Measurements from ENCODE around the gene LRRC18. TPM values are rescaled to one million over a fixed set of nuclear protein-coding genes. Genes with fewer than 3 reads are reported as not detected.

The LRRC18 gene
- total RNA-seq, 1 experiment from 2014 or later = not detected

DNA sequence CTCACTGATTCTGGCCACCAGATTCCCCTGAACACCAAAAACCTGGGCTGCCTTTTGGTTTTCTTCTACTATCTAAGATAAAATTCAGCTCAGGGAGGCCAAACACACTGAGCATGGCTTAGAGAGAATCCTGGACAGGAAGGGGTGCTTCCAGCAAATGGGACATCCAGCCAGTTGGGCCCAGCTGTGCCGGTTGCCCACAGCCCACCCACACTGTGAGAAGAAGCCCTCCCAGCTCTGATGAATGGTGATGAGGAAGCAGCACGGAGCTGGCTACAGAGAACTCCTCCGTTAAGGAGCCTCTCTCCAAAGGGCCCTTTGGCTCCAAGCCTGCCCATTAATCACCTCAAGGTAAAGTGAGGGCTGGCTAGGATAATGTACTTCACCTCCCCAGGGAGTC, 15.9 kb downstream of the LRRC18 start:
- H3K36me3 ChIP-seq (ENCODE audit: control insufficient read depth in 1 of 2, insufficient read depth in 2 of 2, low read length in 2 of 2) = no peaks in the 10 kb centered on the region
- H4K20me1 ChIP-seq (ENCODE audit: insufficient read depth) = no peaks in the 10 kb centered on the region
- H3K9ac ChIP-seq (ENCODE audit: low read length) = no peak overlapping the region
- ATAC-seq = no peak
- H3K4me2 ChIP-seq (ENCODE audit: low read length) = no peak overlapping the region
- H3K4me3 ChIP-seq (replicated peaks in 1 of 2; ENCODE audit: low read depth in 1 of 2, low read length in 2 of 2) = no peak overlapping the region
- no peaks in the 10 kb centered on the region for H3K79me2 ChIP-seq (ENCODE audit: insufficient read depth, low read length)
- no peak for TF ChIP-seq SP1 (IDR thresholded peaks at IDR 0.05; ENCODE audit: low read depth)
- no peak for TF ChIP-seq FOSL1 (IDR thresholded peaks at IDR 0.05; ENCODE audit: low read depth)
- no peak for TF ChIP-seq EZH2 (IDR thresholded peaks at IDR 0.05)
- TF ChIP-seq, protein P1, sequence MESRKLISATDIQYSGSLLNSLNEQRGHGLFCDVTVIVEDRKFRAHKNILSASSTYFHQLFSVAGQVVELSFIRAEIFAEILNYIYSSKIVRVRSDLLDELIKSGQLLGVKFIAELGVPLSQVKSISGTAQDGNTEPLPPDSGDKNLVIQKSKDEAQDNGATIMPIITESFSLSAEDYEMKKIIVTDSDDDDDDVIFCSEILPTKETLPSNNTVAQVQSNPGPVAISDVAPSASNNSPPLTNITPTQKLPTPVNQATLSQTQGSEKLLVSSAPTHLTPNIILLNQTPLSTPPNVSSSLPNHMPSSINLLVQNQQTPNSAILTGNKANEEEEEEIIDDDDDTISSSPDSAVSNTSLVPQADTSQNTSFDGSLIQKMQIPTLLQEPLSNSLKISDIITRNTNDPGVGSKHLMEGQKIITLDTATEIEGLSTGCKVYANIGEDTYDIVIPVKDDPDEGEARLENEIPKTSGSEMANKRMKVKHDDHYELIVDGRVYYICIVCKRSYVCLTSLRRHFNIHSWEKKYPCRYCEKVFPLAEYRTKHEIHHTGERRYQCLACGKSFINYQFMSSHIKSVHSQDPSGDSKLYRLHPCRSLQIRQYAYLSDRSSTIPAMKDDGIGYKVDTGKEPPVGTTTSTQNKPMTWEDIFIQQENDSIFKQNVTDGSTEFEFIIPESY (IDR thresholded peaks at IDR 0.05; ENCODE audit: extremely low read depth, insufficient replicate concordance, low read length) = no peak
- no peak for TF ChIP-seq POLR2A (IDR thresholded peaks at IDR 0.05; ENCODE audit: borderline replicate concordance, extremely low read depth, insufficient read depth, insufficient read length)
- no peak for TF ChIP-seq POLR2AphosphoS5 (IDR thresholded peaks at IDR 0.05; ENCODE audit: low read depth, low read length)
- no peak for TF ChIP-seq JUND (IDR thresholded peaks at IDR 0.05)
- TF ChIP-seq SRF (IDR thresholded peaks at IDR 0.05; ENCODE audit: low read depth) = no peak
- no peak for TF ChIP-seq ZNF274 (IDR thresholded peaks at IDR 0.05; ENCODE audit: low read depth, low read length)
- TF ChIP-seq RAD21 (IDR thresholded peaks at IDR 0.05; ENCODE audit: low read depth) = no peak
- TF ChIP-seq, protein P2, sequence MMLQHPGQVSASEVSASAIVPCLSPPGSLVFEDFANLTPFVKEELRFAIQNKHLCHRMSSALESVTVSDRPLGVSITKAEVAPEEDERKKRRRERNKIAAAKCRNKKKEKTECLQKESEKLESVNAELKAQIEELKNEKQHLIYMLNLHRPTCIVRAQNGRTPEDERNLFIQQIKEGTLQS (IDR thresholded peaks at IDR 0.05) = no peak
- no peak for TF ChIP-seq EGR1 (IDR thresholded peaks at IDR 0.05; ENCODE audit: low read depth)
- ChIA-PET POLR2A (no interaction called here), RAD21 (ENCODE audit: low non-redundant PET in 1 of 2, low total read pairs in 2 of 2, uncharacterized antibody in 2 of 2, unreplicated experiment in 2 of 2) (no interaction called here), CTCF (no interaction called here)
- intact Hi-C loops (cut with micrococcal nuclease) = no loop called here
- H3K27me3 ChIP-seq (ENCODE audit: insufficient read depth, low read length) = peaks cover 54% of the 10 kb centered on the region
- no peak overlapping the region for H3K27ac ChIP-seq (ENCODE audit: low read depth, low read length)
- H3K9me2 ChIP-seq (ENCODE audit: insufficient read depth) = no peaks in the 10 kb centered on the region
- no peaks in the 10 kb centered on the region for H3K9me3 ChIP-seq (ENCODE audit: control insufficient read depth in 1 of 2, insufficient read depth in 1 of 2, low read depth in 1 of 2, low read length in 2 of 2)
- H2AFZ ChIP-seq (ENCODE audit: low read depth, low read length, poor library complexity, severe bottlenecking) = no peak overlapping the region
- BruUV-seq (replicated peaks) = no TSS peak
- DNase-seq (ENCODE audit: low read depth, low spot score) = no peak
- H3K4me1 ChIP-seq (ENCODE audit: control insufficient read depth in 1 of 2, insufficient read depth in 2 of 2, low read length in 2 of 2) = no peaks in the 10 kb centered on the region

Measured in HCT116 (cell line).